Right lung (tissue), 5 donors: ENCODE results near the gene CDH11. TPM values are rescaled to one million over a fixed set of nuclear protein-coding genes. Genes with fewer than 3 reads are reported as not detected.

ENCODE experiments used
- DNase-seq, 2 donors: peaks; one replicate each; pipeline ENCODE4 v3.0.0-alpha.2; 2013
- polyA plus RNA-seq, 5 donors: library from polyadenylated mRNA; unstranded; fragments of 120-200 nt; gene quantifications; one replicate each; pipeline versions ENCODE4 v1.2.1 to v1.2.3, GENCODE V29; 2013; ENCODE audit warnings: inconsistent platforms in 1 of 5, low replicate concordance in 1 of 5; ENCODE audit not compliant: insufficient read length in 5 of 5, insufficient read depth in 1 of 5

CDH11 gene
- polyA plus RNA-seq, 5 donors: 251 to 340 (median 284) TPM

- DNase-seq: no peak
Observed at GRCh38 chr16:65041667-65042066, 80.2 kb downstream of the CDH11 start.

- DNase-seq: no peak
Observed at GRCh38 chr16:65038100-65038499, 83.8 kb downstream of the CDH11 start.

- DNase-seq: no peak
Observed at GRCh38 chr16:65037556-65037955, 84.3 kb downstream of the CDH11 start.

GRCh38 chr16:65034915-65035314, 86.9 kb downstream of the CDH11 start:
- DNase-seq: no peak

- DNase-seq: no peak
Observed at GRCh38 chr16:65032387-65032786, 89.5 kb downstream of the CDH11 start.

GRCh38 chr16:65024767-65025178, 97.1 kb downstream of the CDH11 start:
- no peak for DNase-seq

GRCh38 chr16:65023802-65024201, 98.1 kb downstream of the CDH11 start:
- DNase-seq: no peak

- no peak for DNase-seq
Observed at GRCh38 chr16:65021852-65022595, 99.8 kb downstream of the CDH11 start.

- DNase-seq: no peak
Observed at GRCh38 chr16:65016754-65017153, 105.1 kb downstream of the CDH11 start.

GRCh38 chr16:65015599-65015998, 106.3 kb downstream of the CDH11 start:
- no peak for DNase-seq

GRCh38 chr16:65012357-65012756, 109.5 kb downstream of the CDH11 start:
- DNase-seq: no peak

GRCh38 chr16:65010125-65010524, 111.7 kb downstream of the CDH11 start:
- no peak for DNase-seq

- DNase-seq: no peak
Observed at GRCh38 chr16:65005696-65006095, 116.2 kb downstream of the CDH11 start.

GRCh38 chr16:65004570-65004969, 117.3 kb downstream of the CDH11 start:
- no peak for DNase-seq

GRCh38 chr16:65003621-65004020, 118.2 kb downstream of the CDH11 start:
- no peak for DNase-seq

- no peak for DNase-seq
Observed at GRCh38 chr16:65002265-65002664, 119.6 kb downstream of the CDH11 start.

GRCh38 chr16:65000654-65001053, 121.2 kb downstream of the CDH11 start:
- DNase-seq: no peak

- no peak for DNase-seq
Observed at GRCh38 chr16:64997751-64998150, 124.1 kb downstream of the CDH11 start.

- no peak for DNase-seq
Observed at GRCh38 chr16:64997121-64997520, 124.7 kb downstream of the CDH11 start.

GRCh38 chr16:64996641-64997040, 125.2 kb downstream of the CDH11 start:
- no peak for DNase-seq

GRCh38 chr16:64993464-64993863, 128.4 kb downstream of the CDH11 start:
- DNase-seq: no peak

- no peak for DNase-seq
Observed at GRCh38 chr16:64991001-64991400, 130.9 kb downstream of the CDH11 start.

- DNase-seq: no peak
Observed at GRCh38 chr16:64990101-64990500, 131.8 kb downstream of the CDH11 start.

- no peak for DNase-seq
Observed at GRCh38 chr16:64989050-64989449, 132.8 kb downstream of the CDH11 start.
